Keratinocyte (primary cell): ENCODE data around the gene MTERF2. TPM values are rescaled to one million over a fixed set of nuclear protein-coding genes. Genes with fewer than 3 reads are reported as not detected.

Experiments used
- DNase-seq: peaks from one replicate; pipeline ENCODE4 v3.0.0-alpha.2; 2011; ENCODE audit warnings: low read depth, missing footprints, low spot score
- FAIRE-seq: peaks from 2 replicates; lab custom pipeline; 2011; peaks lifted over from hg19 to GRCh38; lab: Jason Lieb, UNC
- H2AFZ ChIP-seq: 2 replicates; pipeline ENCODE4 v1.6.0; 2012; ENCODE audit warnings: low read length, control low read depth, inconsistent platforms; ENCODE audit not compliant: control insufficient read depth
- H3K27ac ChIP-seq: 2 replicates; pipeline ENCODE4 v1.5.1; 2011; ENCODE audit warnings: low read length; ENCODE audit not compliant: control insufficient read depth, insufficient read depth
- H3K27me3 ChIP-seq: 3 replicates; pipeline ENCODE4 v1.6.0; 2011; ENCODE audit warnings: low read length; ENCODE audit not compliant: control insufficient read depth, insufficient read depth; ENCODE audit errors: extremely low read depth
- H3K36me3 ChIP-seq, 2 experiments: 2 replicates in 1 of 2; 3 replicates in 1 of 2; pipeline ENCODE4 v1.5.1; 2011; ENCODE audit warnings: low read length in 2 of 2, mild to moderate bottlenecking in 1 of 2; ENCODE audit not compliant: control insufficient read depth in 2 of 2, insufficient read depth in 2 of 2; ENCODE audit errors: extremely low read depth in 1 of 2
- H3K4me1 ChIP-seq: 3 replicates; pipeline ENCODE4 v1.5.1; 2011; ENCODE audit warnings: low read length; ENCODE audit not compliant: control insufficient read depth, insufficient read depth; ENCODE audit errors: extremely low read depth
- H3K4me2 ChIP-seq: 3 replicates; pipeline ENCODE4 v1.6.0; 2011; ENCODE audit warnings: low read depth, low read length; ENCODE audit not compliant: control insufficient read depth, insufficient read depth; ENCODE audit errors: extremely low read depth
- H3K4me3 ChIP-seq, 3 experiments: fragments of 200-600 bp in 1 of 3; sonication (generic) in 1 of 3; 2 replicates in 2 of 3; 3 replicates in 1 of 3; pipeline ENCODE4 v1.5.1; 2011 to 2016; ENCODE audit warnings: low read length in 3 of 3, mild to moderate bottlenecking in 3 of 3, control low read depth in 2 of 3, inconsistent platforms in 1 of 3, low read depth in 1 of 3, mixed read lengths in 1 of 3, mixed run types in 1 of 3, moderate library complexity in 1 of 3; ENCODE audit not compliant: control insufficient read depth in 2 of 3, insufficient read depth in 2 of 3; ENCODE audit errors: extremely low read depth in 1 of 3
- H3K79me2 ChIP-seq: 2 replicates; pipeline ENCODE4 v1.6.0; 2012; ENCODE audit warnings: low read length; ENCODE audit not compliant: control insufficient read depth, insufficient read depth
- H3K9ac ChIP-seq: 3 replicates; pipeline ENCODE4 v1.6.0; 2011; ENCODE audit warnings: low read length; ENCODE audit not compliant: control insufficient read depth, insufficient read depth; ENCODE audit errors: extremely low read depth
- H3K9me1 ChIP-seq: 3 replicates; pipeline ENCODE4 v1.6.0; 2011; ENCODE audit warnings: low read length; ENCODE audit not compliant: control insufficient read depth, insufficient read depth; ENCODE audit errors: extremely low read depth
- H3K9me3 ChIP-seq: 2 replicates; pipeline ENCODE4 v1.5.1; 2012; ENCODE audit warnings: low read depth, low read length; ENCODE audit not compliant: control insufficient read depth
- H4K20me1 ChIP-seq: 3 replicates; pipeline ENCODE4 v1.6.0; 2011; ENCODE audit warnings: low read length; ENCODE audit not compliant: control insufficient read depth, insufficient read depth; ENCODE audit errors: extremely low read depth
- EZH2 ChIP-seq: IDR thresholded peaks from one replicate; pipeline ENCODE4 v1.6.1; 2012; ENCODE audit warnings: inconsistent platforms, mild to moderate bottlenecking, low read length, moderate library complexity
- dilution Hi-C: fragments of 300-500 bp; cut with MboI; formaldehyde crosslinking; loops from one replicate; pipeline ENCODE4 v1.7.0; 2020; ENCODE audit warnings: low sequenced_read_pairs; ENCODE audit not compliant: extremely low pct_ligation_motif_present
- polyA plus RNA-seq, 5 experiments: library from polyadenylated mRNA; depleted of rRNA in 3 of 5; stranded (reverse) in 3 of 5; stranded (forward) in 1 of 5; unstranded in 1 of 5; fragments of >200 nt; gene quantifications; 1 replicate in 1 of 5; 2 replicates in 3 of 5; 3 replicates in 1 of 5; pipeline versions ENCODE4 v1.2.1 to v1.2.3, GENCODE V29; 2011 to 2012; ENCODE audit warnings: missing spikeins in 2 of 5, low read depth in 1 of 5, low replicate concordance in 1 of 5
- TF ChIP-seq, protein P1 (sequence below), 3 experiments: IDR thresholded peaks in 1 of 3; conservative IDR thresholded peaks in 1 of 3; optimal IDR thresholded peaks in 1 of 3; 2 replicates in 2 of 3; 3 replicates in 1 of 3; pipeline versions ENCODE3 to v1.5.1; 2011; ENCODE audit warnings: low read length in 3 of 3, mild to moderate bottlenecking in 3 of 3, moderate library complexity in 2 of 3, control low read depth in 1 of 3, inconsistent platforms in 1 of 3; ENCODE audit not compliant: insufficient read depth in 2 of 3; ENCODE audit errors: extremely low read depth in 1 of 3

Gene MTERF2
- polyA plus RNA-seq, 1 donor (not counting 4 experiments of a cell fraction or from before 2014, with no cell fraction given): 9.6 TPM

DNA sequence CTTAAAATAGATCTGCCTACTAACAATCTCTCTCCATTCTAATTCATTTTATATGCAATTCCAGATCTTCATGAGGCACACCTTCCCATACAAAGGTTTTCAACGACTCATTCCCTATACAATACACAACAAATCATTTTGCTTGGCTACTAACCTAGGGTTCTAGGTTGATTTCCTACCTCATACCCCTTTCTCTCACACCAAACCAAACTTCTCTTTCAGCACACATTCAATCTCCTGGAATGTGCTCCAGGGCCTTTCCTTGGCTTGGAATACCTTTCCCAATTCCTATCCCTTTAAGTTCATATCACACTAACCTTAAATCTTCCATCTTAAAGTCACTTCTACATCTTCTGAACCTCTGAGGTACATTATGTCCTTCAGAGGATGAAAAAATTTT lies 38.7 kb upstream of the MTERF2 start:
- Histone ChIP-seq H3K4me3 (no peak overlapping the region), H3K9me3 (no peaks in the 10 kb centered on the region), H4K20me1 (no peaks in the 10 kb centered on the region), H3K27me3 (no peaks in the 10 kb centered on the region), H3K36me3 (no peaks in the 10 kb centered on the region), H3K9ac (no peak overlapping the region), H3K4me1 (peaks cover 24% of the 10 kb centered on the region), H2AFZ (no peak overlapping the region), H3K27ac (no peak overlapping the region), H3K4me2 (peak overlapping the region; percentile 4), H3K79me2 (no peaks in the 10 kb centered on the region), H3K9me1 (no peaks in the 10 kb centered on the region)
- dilution Hi-C loops: no loop called here
- FAIRE-seq (no peak), DNase-seq (no peak)
- no peak for TF ChIP-seq EZH2
- TF ChIP-seq, protein P1, sequence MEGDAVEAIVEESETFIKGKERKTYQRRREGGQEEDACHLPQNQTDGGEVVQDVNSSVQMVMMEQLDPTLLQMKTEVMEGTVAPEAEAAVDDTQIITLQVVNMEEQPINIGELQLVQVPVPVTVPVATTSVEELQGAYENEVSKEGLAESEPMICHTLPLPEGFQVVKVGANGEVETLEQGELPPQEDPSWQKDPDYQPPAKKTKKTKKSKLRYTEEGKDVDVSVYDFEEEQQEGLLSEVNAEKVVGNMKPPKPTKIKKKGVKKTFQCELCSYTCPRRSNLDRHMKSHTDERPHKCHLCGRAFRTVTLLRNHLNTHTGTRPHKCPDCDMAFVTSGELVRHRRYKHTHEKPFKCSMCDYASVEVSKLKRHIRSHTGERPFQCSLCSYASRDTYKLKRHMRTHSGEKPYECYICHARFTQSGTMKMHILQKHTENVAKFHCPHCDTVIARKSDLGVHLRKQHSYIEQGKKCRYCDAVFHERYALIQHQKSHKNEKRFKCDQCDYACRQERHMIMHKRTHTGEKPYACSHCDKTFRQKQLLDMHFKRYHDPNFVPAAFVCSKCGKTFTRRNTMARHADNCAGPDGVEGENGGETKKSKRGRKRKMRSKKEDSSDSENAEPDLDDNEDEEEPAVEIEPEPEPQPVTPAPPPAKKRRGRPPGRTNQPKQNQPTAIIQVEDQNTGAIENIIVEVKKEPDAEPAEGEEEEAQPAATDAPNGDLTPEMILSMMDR (optimal IDR thresholded peaks at IDR 0.05 in 1 of 3, IDR thresholded peaks at IDR 0.05 in 1 of 3, conservative IDR thresholded peaks at IDR 0.05 in 1 of 3; ENCODE audit: extremely low read depth in 1 of 3, insufficient read depth in 2 of 3, low read length in 3 of 3): no peak

DNA sequence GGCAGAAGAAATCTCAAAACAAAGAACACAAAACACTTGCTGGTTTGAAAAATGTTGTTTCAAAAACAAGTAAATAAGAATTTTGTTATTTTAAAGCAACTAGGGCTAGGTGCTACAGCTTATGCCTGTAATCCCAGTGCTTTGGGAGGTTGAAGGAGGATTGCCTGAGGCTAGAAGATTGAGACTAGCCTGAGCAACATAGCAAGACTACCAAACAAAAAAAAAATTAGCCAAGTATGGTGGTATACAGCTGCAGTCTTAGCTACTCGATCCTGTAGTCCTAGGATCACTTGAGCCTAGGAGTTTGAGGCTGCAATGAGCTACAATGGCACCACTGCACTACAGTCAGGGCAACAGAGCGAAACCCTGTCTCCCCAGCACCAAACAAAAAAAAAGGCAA lies 32.6 kb upstream of the MTERF2 start:
- Histone ChIP-seq H3K4me3 (no peak overlapping the region), H3K27me3 (no peaks in the 10 kb centered on the region), H3K4me1 (no peaks in the 10 kb centered on the region), H2AFZ (no peak overlapping the region), H3K9me1 (no peaks in the 10 kb centered on the region), H3K79me2 (no peaks in the 10 kb centered on the region), H3K9ac (no peak overlapping the region), H4K20me1 (no peaks in the 10 kb centered on the region), H3K36me3 (no peaks in the 10 kb centered on the region), H3K4me2 (no peak overlapping the region), H3K9me3 (no peaks in the 10 kb centered on the region), H3K27ac (no peak overlapping the region)
- DNase-seq: no peak
- no peak for FAIRE-seq
- dilution Hi-C loops: no loop called here
- TF ChIP-seq EZH2: no peak

DNA sequence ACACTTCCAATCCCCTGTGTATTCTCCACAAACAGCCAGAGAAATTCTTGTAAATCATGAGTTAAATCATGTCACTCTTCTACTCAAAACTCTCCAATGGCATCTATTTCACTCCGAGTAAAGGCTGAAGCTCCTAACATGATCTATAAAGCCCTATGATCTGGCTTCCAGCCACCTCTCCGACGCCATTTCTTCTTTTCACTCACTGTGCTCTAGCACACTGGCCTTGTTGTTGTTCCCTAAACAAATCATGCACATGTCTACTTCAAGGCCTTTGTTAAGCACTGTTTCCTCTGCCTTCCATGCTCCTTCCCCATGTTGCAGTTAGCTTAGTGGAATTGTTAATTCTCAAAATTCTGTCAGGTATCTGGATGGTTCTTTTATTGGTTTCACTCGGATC lies 30.1 kb upstream of the MTERF2 start:
- TF ChIP-seq, protein P1 (optimal IDR thresholded peaks at IDR 0.05 in 1 of 3, IDR thresholded peaks at IDR 0.05 in 1 of 3, conservative IDR thresholded peaks at IDR 0.05 in 1 of 3; ENCODE audit: extremely low read depth in 1 of 3, insufficient read depth in 2 of 3, low read length in 3 of 3): no peak
- TF ChIP-seq EZH2: no peak
- H3K36me3 ChIP-seq: no peaks in the 10 kb centered on the region
- no peak overlapping the region for H3K9ac ChIP-seq
- no peak overlapping the region for H3K4me2 ChIP-seq
- H3K9me1 ChIP-seq: no peaks in the 10 kb centered on the region
- no peak overlapping the region for H2AFZ ChIP-seq
- H4K20me1 ChIP-seq: no peaks in the 10 kb centered on the region
- H3K4me1 ChIP-seq: peaks cover 7% of the 10 kb centered on the region
- FAIRE-seq (peak; percentile 32), DNase-seq (no peak)
- no peaks in the 10 kb centered on the region for H3K79me2 ChIP-seq
- no peaks in the 10 kb centered on the region for H3K9me3 ChIP-seq
- H3K27ac ChIP-seq: no peak overlapping the region
- dilution Hi-C loops: no loop called here
- H3K4me3 ChIP-seq: no peak overlapping the region
- no peaks in the 10 kb centered on the region for H3K27me3 ChIP-seq
